Erythroblast (primary cell): ENCODE results near the gene HSF4.

Source experiments
- GATA1 ChIP-seq: IDR thresholded peaks from 2 replicates; pipeline ENCODE4 v1.6.1; 2011; ENCODE audit warnings: low read depth, mild to moderate bottlenecking, control low read depth, low read length, moderate library complexity
- POLR2A ChIP-seq: IDR thresholded peaks from 2 replicates; pipeline ENCODE4 v1.6.1; 2011; ENCODE audit warnings: mild to moderate bottlenecking, low read length

GRCh38 chr16:67192781-67193361 lies 28.3 kb downstream of the HSF4 start:
- no peak for TF ChIP-seq POLR2A
- no peak for TF ChIP-seq GATA1
